ENCODE data around the gene DDX23.
A peak's percentile ranks its signal among the peaks of the same experiment; 100 is the strongest.

DDX23 gene

DNA sequence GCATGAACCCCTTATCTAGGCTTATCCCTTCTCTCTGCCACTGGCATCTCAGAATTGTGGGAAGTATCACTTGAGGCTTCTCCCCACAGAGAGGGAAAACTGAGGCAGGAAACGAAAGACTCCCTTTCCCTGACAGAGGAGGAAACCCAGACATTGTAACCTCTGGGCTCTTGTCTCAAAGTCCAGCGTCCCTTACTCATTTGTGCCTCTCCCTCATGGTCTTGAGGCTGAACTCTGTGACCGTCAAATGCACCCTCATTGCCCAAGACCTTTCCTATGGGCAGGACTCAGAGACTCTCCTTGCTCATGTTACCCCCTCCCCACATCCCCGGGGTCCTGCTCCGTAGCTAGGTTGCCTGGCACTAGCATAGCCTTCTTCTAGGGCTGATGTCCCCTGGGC, 29.8 kb downstream of the DDX23 start:
- H3K9me3 Mint-ChIP-seq, result no peaks in the 10 kb centered on the region

DNA sequence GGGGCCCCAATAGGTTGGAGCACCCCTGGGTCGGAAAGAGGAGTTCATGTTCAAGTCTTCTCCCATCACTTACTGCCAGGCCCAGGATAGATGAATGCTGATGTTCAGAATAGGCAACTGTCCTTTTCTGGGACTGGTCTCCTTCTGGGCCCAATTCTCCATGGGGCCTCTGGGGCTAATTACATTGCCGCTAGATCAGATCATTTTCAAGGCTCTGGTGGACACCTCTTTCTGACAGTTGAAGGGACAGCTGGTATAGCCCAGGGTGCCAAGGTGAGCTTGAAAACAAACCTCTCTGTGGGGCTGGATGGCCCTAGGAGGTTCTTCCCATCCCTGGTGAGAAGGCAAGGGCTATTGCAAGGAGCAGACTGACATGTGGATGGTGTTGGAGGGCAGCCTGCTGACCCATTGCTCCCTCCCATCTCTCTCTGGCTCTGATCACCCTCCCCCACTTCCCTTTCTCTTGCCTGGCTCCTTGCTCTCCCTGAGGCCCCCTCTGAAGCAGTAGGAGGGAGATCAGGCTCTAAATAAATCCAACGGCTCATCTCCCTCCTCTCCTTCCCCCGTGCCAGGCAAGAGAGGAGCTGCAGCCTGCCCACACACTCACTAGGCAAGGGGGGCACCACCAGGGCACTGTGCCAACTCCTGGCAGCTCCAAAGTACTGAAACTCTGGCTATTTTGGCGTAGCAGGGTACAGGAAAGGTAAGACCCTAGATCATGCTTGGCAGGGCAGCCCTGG, 31.8 kb downstream of the DDX23 start:
- no peak for DNase-seq (ENCODE audit: low spot score in 2 of 2)
- Mint-ChIP-seq H3K4me1 (peaks cover 73% of the 10 kb centered on the region), H3K9me3 (no peaks in the 10 kb centered on the region), H3K4me3 (peak overlapping the region; percentile 91), H3K36me3 (peaks cover 5% of the 10 kb centered on the region), H3K27ac (peak overlapping the region; percentile 53)
- no peak for ATAC-seq

More for the DNA sequence above, 29.8 kb downstream of the DDX23 start:
- no peak overlapping the region for H3K27ac Mint-ChIP-seq
- no peak for DNase-seq (ENCODE audit: low spot score in 2 of 2)
- peaks cover 5% of the 10 kb centered on the region for H3K36me3 Mint-ChIP-seq
- no peak overlapping the region for H3K4me3 Mint-ChIP-seq
- peaks cover 67% of the 10 kb centered on the region for H3K4me1 Mint-ChIP-seq
- ATAC-seq, result no peak

DNA sequence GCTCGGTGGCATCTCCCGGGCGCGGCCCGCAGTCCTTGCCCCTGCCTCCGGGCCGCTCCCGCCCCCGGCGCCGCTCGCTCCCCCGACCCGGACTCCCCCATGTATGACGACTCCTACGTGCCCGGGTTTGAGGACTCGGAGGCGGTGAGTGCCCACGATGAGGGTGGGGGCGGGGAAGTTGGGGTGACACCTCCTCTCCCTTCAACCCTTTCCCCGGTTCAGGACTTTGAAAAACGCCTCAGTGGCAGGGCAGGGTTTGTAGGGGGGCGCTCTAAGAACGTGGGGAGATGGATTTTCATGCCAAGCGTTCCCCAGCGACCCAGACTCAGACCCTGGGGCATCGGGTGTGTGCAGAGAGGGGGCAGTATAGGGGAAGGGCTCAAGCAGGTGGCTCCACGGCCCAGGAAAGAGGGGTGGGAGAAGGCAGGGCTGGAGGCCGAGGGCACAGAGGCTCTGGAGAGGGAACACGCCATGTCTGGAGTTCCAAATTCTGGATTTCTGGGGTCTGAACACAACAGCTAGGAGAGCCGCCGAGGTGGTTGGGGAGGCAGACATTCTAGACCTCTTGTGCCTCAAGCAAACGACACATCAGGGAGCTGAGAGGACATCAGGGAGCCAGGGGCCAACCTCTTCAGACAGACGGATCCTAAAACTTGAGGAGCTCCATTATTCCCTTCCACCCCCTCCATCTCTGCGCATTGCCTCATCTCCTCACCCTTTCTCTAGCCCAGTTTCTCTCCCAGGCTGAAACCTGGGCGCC, 33.0 kb downstream of the DDX23 start:
- Mint-ChIP-seq H3K4me1 (peaks cover 72% of the 10 kb centered on the region), H3K4me3 (peak overlapping the region; percentile 91), H3K9me3 (no peaks in the 10 kb centered on the region), H3K27ac (no peak overlapping the region), H3K36me3 (peaks cover 5% of the 10 kb centered on the region)
- DNase-seq (ENCODE audit: low spot score in 2 of 2) (no peak), ATAC-seq (peak; percentile 1)

DNA sequence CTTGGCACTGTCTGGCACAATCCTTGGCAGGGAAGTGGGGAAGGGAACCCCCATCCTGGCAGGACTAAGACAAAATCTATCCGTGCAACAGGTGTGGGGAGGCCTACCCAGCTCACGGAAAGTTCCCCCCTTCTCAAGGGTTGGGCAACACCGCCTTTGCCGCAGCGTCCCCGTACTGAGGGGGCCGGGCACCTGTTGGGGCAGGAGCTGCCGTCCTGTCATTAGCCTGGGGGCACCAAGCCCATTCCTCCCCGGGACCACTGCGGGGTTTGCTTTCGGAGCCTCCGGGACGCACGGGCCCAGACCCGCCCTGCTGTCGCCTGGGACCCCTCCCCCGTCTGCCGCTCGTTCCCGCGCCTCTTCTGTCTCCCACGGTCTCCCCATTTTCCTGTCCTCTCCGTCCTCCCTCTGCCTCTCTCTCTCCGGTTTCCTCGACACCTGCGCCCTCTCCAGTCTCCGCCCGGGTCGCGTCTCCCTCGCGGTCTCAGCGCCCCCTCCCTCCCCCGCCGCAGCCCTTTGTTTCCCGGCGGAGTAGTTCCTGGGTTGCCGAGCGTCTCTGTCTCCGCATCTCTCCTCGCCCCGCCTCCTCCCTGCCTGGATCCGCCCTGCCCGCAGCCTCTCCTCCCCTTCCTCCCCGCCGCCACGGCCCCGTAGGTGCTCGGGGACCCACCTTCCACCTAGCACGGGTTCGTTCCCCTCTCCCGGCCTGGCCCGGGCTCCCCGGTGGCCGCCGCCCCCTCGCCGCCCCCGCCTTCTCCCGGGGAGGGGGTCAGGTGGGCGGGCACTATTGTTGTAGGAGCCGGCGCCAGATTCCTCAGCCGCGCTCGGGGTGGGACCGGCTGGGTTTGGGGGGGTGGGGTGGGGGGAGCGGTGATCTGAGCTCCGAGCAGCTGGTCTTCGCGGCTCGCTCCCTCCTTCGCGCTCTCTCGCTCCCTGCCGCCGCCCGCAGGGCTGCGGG, 33.8 kb downstream of the DDX23 start, which contains the start of gene CACNB3:
TSS of gene CACNB3 (plus strand) at position 624 of the 958 bp plus-strand sequence. CDS start 434 bp downstream, outside the sequence.
- Mint-ChIP-seq H3K36me3 (peaks cover 5% of the 10 kb centered on the region), H3K27ac (no peak within 1 kb of the TSS), H3K9me3 (no peaks in the 10 kb centered on the region), H3K4me3 (peak within 1 kb of the TSS; percentile 91), H3K4me1 (peaks cover 71% of the 10 kb centered on the region)
- ATAC-seq (peak; percentile 65), DNase-seq (ENCODE audit: low spot score in 2 of 2) (peak; percentile 58 to 86)

DNA sequence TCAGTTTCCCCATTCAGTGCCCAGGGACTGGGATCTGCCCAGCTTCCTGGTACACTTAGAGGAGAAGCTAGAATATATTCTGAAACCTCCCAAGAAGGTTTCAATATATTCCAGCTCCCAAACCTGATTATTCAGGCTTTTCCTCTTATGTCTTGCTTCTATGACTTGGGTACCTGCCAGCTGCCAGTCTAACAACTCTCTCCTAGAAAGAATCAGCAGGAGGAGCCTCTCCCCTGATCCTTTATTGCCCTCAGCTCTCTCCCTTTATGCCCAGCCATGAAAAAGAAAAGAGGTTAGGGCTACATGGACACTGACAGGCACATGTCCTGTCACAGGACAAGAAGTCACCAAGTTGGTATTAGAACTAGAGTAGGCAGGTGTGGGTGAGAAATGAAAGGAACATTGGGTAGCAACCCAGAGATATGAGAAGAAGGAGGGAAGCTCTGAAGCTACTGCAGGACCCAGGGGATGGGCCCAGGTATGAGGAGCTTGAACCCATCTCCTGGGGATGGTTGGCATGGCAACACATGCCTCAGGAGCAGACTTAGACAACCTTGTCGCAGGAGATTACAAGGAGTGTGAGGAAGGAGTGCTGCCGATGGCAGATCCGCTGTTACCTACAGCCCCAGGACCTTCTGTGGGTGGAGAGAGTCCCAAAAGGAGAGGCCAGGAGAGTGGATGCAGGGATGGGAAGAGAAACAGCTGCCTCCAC, 35.7 kb downstream of the DDX23 start:
- Mint-ChIP-seq H3K36me3 (peaks cover 5% of the 10 kb centered on the region), H3K4me1 (peaks cover 73% of the 10 kb centered on the region), H3K27ac (no peak overlapping the region), H3K4me3 (peak overlapping the region; percentile 91), H3K9me3 (no peaks in the 10 kb centered on the region)
- no peak for ATAC-seq
- DNase-seq (ENCODE audit: low spot score in 2 of 2), result no peak

DNA sequence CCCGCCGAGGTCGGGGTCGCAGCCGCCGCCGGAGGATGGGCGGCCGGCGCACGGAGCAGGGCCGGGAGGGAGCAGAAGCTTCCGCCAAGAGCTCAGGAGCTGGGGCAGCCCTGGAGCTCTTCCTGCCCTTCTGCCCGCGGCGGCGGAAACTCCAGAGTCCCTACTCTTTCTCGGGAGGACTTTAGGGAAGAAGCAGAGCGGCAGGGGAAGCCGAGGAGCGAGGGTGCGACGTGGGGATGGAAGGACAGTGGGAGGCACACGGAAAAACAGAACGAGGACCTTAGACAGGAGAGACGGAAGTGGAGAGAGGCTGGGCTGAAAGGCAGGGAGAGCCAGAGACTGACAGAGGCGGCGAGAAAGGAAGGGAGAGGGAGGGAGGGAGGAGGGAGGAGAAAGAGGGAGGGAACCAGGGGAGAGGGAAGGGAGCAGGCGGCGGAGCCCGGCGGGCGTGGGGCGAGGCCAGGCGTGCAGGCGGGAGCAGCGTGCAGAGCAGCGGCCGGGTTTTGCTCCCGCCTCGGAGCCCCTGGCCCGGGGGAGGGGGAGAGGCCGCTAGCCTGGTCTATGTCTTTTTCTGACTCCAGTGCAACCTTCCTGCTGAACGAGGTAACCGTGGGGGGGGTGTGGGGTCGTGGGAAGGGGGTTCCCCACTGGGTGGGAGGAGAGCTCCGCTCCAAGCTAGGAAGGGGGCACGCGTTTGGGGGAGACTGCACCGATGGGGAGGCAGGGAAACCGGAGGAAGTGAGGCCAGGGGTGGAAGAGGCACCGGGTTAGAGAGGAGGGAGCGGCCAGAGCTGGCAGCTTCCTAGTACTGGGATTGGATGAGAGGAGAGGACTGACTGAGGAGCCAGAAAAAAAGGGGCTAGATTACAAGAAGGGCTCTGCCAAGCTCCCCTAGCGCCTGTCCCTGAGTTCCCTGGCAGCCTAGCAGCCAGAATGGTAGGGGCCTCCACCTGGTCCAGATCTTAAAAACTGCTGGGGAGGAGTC, 36.5 kb downstream of the DDX23 start:
- ATAC-seq (peak; percentile 58), DNase-seq (ENCODE audit: low spot score in 2 of 2) (peak in 1 of 2 donors; percentile 17)
- Mint-ChIP-seq H3K27ac (peak overlapping the region; percentile 92), H3K36me3 (peaks cover 3% of the 10 kb centered on the region), H3K9me3 (no peaks in the 10 kb centered on the region), H3K4me3 (peak overlapping the region; percentile 91), H3K4me1 (peaks cover 76% of the 10 kb centered on the region)

DNA sequence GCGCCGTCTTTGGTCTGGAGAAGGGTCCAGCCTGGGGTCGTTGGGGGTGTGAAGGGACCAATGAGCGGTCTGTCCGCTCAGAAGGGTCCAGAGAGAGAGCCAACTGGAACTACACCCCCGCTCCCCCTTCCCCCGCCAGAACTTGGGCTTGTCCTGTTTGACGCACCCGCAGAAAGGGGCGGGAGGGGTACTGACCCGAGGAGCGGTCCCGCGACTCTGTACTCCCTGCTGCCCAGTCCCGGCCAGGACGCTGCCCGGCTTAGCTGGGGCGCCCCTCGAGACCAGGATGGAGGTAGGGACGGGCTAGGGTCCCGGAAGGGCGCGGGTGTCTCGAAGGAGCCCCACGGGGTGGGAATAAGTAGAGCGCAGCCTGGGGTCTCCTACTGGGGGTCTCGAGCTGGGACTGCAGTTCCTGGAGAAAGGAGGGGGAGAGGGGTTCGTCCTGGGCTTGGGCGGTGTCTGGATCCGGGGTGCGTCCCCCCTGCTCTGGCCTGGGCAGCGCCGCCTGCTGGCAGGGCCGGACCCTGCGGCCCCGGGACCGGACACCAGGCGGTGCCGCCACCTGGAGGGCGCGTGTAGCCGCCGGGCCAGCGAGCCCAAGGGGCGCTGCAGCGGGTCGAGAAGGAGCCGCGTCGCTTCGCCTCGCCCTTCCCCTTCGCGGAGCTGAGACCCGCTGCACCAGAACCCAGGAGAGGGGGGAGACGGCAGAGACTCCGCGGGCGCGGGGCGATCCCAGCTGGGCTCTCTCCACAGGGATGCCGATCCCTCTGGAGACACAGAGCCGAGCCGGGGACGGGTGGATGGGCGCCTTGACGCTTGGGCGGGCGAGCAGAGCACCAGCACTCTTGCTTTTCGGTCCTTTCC, 37.5 kb downstream of the DDX23 start:
- Mint-ChIP-seq H3K4me1 (peaks cover 66% of the 10 kb centered on the region), H3K36me3 (no peaks in the 10 kb centered on the region), H3K27ac (peak overlapping the region; percentile 92), H3K4me3 (peak overlapping the region; percentile 91), H3K9me3 (no peaks in the 10 kb centered on the region)
- DNase-seq (ENCODE audit: low spot score in 2 of 2) (peak; percentile 94 to 95), ATAC-seq (peak; percentile 87)

DNA sequence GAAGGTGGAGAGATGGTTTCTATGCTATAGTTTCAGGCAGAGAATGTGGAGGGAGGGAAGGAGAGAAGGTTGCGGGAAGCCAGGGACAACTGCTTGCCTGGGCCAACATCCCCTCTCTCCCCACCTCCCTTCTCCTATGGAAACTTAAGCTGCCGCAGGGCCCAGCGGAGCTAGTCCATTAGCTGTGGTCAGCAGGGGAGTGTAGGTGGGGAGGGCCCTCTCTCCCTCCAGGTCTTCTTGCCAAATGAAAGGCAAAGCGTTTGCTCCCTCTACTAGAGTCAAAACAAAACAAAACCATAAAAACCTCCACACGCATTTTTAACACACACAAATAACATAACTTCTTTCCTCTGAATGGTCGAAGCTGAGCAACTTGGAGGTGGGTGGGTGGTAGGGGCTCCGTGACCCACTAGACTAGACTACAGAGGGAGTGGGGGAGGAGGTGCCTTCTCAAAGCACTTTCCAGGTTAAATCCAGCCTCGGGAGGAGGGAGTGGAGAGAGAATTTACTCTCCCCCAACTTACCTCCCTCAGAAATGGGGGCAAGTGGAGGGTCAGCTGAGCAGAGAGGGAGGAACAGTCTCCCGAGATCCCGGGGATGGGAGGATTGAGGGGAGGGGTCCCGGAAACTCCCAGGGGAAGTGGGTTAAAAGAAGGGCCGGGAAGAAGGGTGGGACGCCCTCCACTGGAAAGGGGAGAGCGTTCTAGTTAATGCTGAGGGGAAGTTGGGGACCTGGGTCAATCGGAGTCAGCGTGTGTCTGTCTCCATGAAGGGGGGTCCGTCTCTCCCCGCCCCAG, 38.3 kb downstream of the DDX23 start:
- DNase-seq (ENCODE audit: low spot score in 2 of 2), result no peak
- H3K9me3 Mint-ChIP-seq, result no peaks in the 10 kb centered on the region
- H3K27ac Mint-ChIP-seq, result peak overlapping the region; percentile 92
- H3K4me1 Mint-ChIP-seq, result peaks cover 58% of the 10 kb centered on the region
- no peak for ATAC-seq
- H3K36me3 Mint-ChIP-seq, result no peaks in the 10 kb centered on the region
- H3K4me3 Mint-ChIP-seq, result peak overlapping the region; percentile 91

DNA sequence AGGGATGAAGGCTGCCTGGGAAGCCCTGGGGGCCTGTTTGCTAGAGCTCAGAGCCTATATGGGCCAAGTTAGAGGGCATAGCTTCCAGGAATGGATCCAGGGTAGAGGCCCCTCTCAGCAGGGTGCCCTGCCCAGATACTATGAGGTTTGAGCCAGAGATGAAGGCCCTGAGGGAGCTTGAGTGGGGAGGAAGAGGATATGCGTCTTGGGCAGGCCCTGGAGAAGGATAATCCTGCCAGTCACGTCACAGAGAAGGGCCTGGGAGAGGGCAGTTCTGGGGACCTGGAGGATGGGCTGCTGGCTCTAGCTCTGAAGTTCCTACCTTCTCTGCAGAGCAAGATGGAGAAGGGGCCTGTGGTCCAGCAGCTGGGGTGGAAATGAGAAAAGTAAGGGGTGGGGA, 39.6 kb downstream of the DDX23 start:
- Mint-ChIP-seq H3K36me3 (no peaks in the 10 kb centered on the region), H3K9me3 (no peaks in the 10 kb centered on the region), H3K4me1 (peaks cover 48% of the 10 kb centered on the region), H3K4me3 (peak overlapping the region; percentile 47), H3K27ac (peak overlapping the region; percentile 75)
- DNase-seq (ENCODE audit: low spot score in 2 of 2) (no peak), ATAC-seq (no peak)

DNA sequence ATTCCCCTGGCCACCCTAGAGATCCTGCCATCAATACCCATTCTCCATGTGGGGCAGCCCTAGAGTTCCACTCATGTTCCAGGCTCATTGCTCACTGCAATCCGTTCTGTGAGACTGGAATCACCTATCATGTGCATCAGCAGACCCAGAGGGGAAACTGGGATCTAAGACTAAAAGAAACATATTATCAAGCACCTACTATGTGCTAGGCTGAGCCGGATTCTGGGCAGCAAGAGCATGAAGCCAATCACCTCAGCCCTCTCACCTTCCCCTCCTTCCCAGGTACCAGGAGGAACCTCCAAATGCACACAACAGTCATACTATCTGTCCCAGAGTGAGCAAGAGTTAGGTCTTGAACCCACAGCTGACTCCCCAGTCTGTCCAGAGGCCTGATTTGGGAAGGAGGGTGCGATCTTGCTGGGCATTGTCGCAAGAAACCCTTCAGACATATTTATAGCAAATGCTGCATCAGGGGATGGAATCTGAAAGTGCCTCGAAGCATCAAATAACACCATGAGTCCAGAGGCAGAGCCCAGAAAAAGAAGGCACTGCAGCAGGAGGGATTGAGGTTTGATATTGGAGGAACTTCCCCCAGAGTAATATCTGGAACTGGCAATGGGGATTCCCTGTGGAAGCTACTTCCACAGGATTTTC, 40.4 kb downstream of the DDX23 start:
- DNase-seq (ENCODE audit: low spot score in 2 of 2), result no peak
- ATAC-seq, result no peak
- H3K36me3 Mint-ChIP-seq, result no peaks in the 10 kb centered on the region
- no peaks in the 10 kb centered on the region for H3K9me3 Mint-ChIP-seq
- peak overlapping the region; percentile 32 for H3K27ac Mint-ChIP-seq
- H3K4me1 Mint-ChIP-seq, result peaks cover 40% of the 10 kb centered on the region
- no peak overlapping the region for H3K4me3 Mint-ChIP-seq

DNA sequence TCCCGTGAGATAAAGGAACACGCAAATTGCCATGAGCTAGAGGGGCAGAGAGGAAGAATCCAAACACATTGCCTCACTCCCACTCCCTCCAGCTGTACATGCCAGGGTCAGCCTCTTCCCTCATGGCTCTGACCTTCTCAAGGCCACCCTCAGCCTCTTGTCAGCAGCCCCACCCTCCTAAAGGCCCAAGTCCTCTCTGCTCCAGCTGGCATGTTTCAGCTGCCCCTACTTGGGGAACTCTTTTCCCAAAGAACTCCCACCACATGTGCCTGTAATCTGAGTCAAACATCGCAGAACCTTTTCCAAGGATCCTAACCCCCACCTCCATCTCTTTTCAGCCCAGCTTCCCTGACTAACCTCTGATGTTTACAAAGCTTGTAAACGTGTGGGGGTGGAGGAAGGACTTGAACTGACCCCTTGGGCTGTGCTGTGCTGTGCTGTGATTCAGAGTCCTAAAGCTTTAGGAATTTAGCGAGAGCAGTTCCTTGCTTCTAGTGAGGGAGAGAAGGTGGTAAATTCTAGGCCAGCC, 41.0 kb downstream of the DDX23 start:
- ATAC-seq, result no peak
- no peak overlapping the region for H3K4me3 Mint-ChIP-seq
- no peaks in the 10 kb centered on the region for H3K9me3 Mint-ChIP-seq

DNA sequence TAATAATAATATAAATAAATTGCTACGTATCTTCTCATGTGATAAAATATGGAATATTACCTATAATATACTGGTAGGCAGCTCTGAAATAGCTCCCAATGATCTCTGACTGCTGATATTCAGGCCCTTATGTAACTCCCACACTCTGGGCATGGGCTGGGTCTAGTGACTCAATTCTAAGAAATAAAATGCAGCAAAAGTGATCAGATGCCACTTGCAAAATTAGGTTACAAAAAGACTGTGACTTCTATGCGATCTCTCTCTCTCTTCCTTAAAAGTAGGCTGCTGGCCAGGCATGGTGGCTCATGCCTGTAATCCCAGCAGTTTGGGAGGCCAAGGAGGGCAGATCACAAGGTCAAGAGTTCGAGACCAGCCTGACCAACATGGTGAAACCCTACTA, 44.0 kb downstream of the DDX23 start:
- ATAC-seq (no peak), DNase-seq (ENCODE audit: low spot score in 2 of 2) (no peak)
- Mint-ChIP-seq H3K27ac (no peak overlapping the region), H3K4me1 (peaks cover 14% of the 10 kb centered on the region), H3K4me3 (no peak overlapping the region), H3K36me3 (no peaks in the 10 kb centered on the region), H3K9me3 (no peaks in the 10 kb centered on the region)

More for the DNA sequence above, 41.0 kb downstream of the DDX23 start:
- Mint-ChIP-seq H3K4me1 (peaks cover 34% of the 10 kb centered on the region), H3K36me3 (no peaks in the 10 kb centered on the region), H3K27ac (peak overlapping the region; percentile 32)
- DNase-seq (ENCODE audit: low spot score in 2 of 2), result no peak
